ENCODE measurements around the gene PCNT. TPM values are rescaled to one million over a fixed set of nuclear protein-coding genes. Genes with fewer than 3 reads are reported as not detected.
A peak's percentile ranks its signal among the peaks of the same experiment; 100 is the strongest.

PCNT gene
- total and polyA plus RNA-seq, 2 of the 4 experiments (the other 2 are of a cell fraction) = 10.0 to 19.4 TPM

GRCh38 chr21:46457801-46458314, 133.9 kb downstream of the PCNT start:
- Histone ChIP-seq H3K36me3 (ENCODE audit: control insufficient read depth, insufficient read depth, low read length) (no peaks in the 10 kb centered on the region), H2AK5ac (ENCODE audit: low read depth, low read length) (peak overlapping the region; percentile 22), H4K5ac (ENCODE audit: low read depth, low read length) (peak overlapping the region; percentile 55), H3K79me1 (ENCODE audit: low read depth in 1 of 2, low read length in 2 of 2) (peaks cover 21 to 77% of the 10 kb centered on the region in 2 experiments), H4K20me1 (ENCODE audit: insufficient read depth, low read length) (peaks cover 5% of the 10 kb centered on the region), H3K27me3 (ENCODE audit: control insufficient read depth, insufficient read depth, low read length) (no peaks in the 10 kb centered on the region), H3K14ac (replicated peaks; ENCODE audit: low read depth, low read length) (peak overlapping the region; percentile 75), H2AK9ac (replicated peaks; ENCODE audit: low read depth, low read length, poor library complexity) (peak overlapping the region; percentile 92), H2BK20ac (ENCODE audit: low read depth, low read length) (no peak overlapping the region), H3K9ac (ENCODE audit: low read depth, low read length) (peak overlapping the region; percentile 79), H3K4ac (ENCODE audit: low read depth, low read length) (peak overlapping the region; percentile 94), H3K4me1 (ENCODE audit: control insufficient read depth, insufficient read depth, low read length) (peaks cover 22% of the 10 kb centered on the region), H2BK120ac (ENCODE audit: low read depth, low read length) (0 out of 2 replicates have a peak overlapping the region, but pooled peaks have one; percentile 1), H3K23ac (ENCODE audit: low read depth, low read length) (peak overlapping the region; percentile 96), H3K27ac (ENCODE audit: insufficient read depth, low read length) (peak overlapping the region; percentile 56), H3K9me1 (ENCODE audit: insufficient read depth, low read length) (peaks cover 22% of the 10 kb centered on the region), H2BK15ac (ENCODE audit: low read depth, low read length) (peak overlapping the region; percentile 27; the same call in 1 of the 3 replicates), H3K4me2 (ENCODE audit: low read depth, low read length) (peak overlapping the region; percentile 86), H3K56ac (ENCODE audit: extremely low read depth, insufficient read depth, low read length) (peak overlapping the region; percentile 52; the same call in 1 of the 2 replicates), H2AFZ (replicated peaks; ENCODE audit: low read length, poor library complexity) (peak overlapping the region; percentile 99), H4K91ac (ENCODE audit: insufficient read depth, low read depth, low read length) (peak overlapping the region; percentile 72), H3K4me3 (ENCODE audit: insufficient read depth, low read depth, low read length) (peak overlapping the region; percentile 77), H3K9me3 (ENCODE audit: control insufficient read depth, insufficient read depth, low read length) (no peaks in the 10 kb centered on the region), H4K8ac (ENCODE audit: low read depth in 2 of 2, low read length in 2 of 2) (peak overlapping the region; percentile 69 to 88), H3K18ac (ENCODE audit: low read depth, low read length) (no peak overlapping the region), H2BK5ac (ENCODE audit: low read depth, low read length, poor library complexity, severe bottlenecking) (peak overlapping the region; percentile 40)
- TF ChIP-seq NFE2L2 (IDR thresholded peaks at IDR 0.05; ENCODE audit: low read depth, low read length) (no peak), RCOR1 (IDR thresholded peaks at IDR 0.05; ENCODE audit: insufficient replicate concordance, low read length) (no peak)
- POLR2A ChIA-PET (ENCODE audit: unreplicated experiment) = interaction anchor here (0.5 kb wide), 1 partner anchor 67 kb away, joined by 6 read pairs; no protein-coding TSS in a partner anchor
- dilution Hi-C loops (cut with HindIII; ENCODE audit: low sequenced_read_pairs, unreplicated experiment) (no loop called here), in situ Hi-C loops (cut with MboI; ENCODE audit: low sequenced_read_pairs) (no loop called here), intact Hi-C loops (cut with micrococcal nuclease) (no loop called here)
- 2% methylated on average over 13 of the region's 30 CpGs; no CpG with 5 or more reads in 1 of the 2 experiments for WGBS, 2 experiments (ENCODE audit: extremely low coverage in 2 of 2, insufficient read length in 1 of 2)
- CTCF ChIA-PET = no interaction called here
- ATAC-seq (ENCODE audit: low read depth) = peak; percentile 13
- no TSS peak for BruUV-seq (replicated peaks)
- peak; percentile 40 for DNase-seq
